GM18858 (cell line): ENCODE data around the gene ADAR.

Experiments
- ATAC-seq: cut with Tn5 transposase; IDR thresholded peaks from one replicate; pipeline ENCODE4 v1.9.1; 2021; ENCODE audit not compliant: unreplicated experiment

ADAR gene

DNA sequence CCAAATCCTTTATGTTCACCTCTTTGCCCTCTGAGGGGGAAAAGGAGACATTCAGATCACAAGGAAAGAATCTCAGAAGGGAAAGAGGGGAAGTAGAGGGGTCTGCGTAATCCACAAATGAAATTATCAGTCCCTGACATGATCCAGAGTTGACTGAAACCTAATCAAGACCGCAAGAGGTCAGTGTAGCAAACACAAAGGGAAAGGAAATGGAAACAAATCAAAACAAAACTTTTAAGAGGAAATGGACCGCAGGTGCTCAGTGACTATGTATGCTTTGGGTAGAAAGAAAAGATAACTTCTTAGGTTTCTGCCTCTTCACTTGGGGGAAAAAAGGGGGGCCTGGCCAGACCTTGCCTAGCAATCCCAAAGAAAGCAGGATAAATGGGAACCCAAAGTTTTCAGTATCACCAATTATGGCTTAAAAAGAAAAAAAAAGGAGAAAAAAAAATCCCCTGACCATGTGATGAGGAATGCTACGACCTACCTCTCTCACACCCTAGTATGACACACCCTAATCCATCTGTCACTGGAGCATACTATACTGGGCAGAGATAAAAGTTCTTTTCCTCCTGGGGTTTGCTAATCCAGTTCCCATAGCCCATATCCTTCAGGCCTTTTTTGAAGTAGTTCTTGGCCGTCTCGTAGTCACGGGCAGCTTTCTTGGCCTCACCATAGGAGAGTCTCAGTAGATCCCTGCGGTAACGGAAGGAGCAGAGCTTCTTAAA lies 23.6 kb downstream of the ADAR start:
- ATAC-seq, result no peak

DNA sequence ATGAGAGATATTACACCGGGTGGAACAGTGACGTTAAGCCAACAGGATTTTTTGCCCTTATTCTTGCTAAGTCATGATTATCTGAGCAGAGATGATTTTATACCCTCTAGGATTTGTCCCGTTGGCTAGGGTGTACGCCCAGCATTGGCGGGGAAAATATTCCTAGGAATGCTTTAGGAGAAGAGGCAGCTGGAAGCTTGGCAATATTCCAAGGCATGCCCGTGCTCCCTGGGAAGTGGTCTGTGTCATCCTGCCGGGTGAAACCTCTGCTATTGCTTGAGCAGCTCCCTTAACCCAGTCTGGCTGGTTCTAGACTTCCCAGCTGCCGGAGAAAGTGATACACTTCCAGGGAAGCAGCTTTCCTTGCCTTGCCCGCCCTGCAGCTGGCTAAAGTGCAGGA lies 24.2 kb downstream of the ADAR start:
- no peak for ATAC-seq

GRCh38 chr1:154582885-154583284 lies 25.1 kb downstream of the ADAR start:
- ATAC-seq, result no peak

- no peak for ATAC-seq
Observed at GRCh38 chr1:154581766-154582165, 26.2 kb downstream of the ADAR start.

DNA sequence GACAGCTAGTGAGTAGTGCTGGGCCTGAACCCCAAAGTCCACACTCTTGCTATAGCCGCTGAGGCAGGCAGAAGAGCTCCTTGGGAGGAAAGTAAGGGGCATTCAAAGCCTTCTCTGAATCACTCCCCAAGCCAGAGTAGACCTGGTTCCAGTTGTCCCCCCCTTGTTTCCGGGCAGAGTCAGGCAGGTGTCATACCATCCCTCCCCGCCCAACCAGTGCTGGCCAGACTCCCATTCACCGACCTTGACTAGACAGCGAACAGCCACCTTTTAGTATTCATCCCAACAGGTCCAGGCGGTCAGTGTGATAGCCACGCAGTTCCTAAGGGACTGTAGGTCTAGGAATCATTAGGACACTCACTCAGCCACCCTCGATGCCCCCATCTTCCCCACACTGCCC lies 28.6 kb downstream of the ADAR start:
- ATAC-seq, result no peak

GRCh38 chr1:154578058-154578418 lies 29.9 kb downstream of the ADAR start:
- no peak for ATAC-seq

DNA sequence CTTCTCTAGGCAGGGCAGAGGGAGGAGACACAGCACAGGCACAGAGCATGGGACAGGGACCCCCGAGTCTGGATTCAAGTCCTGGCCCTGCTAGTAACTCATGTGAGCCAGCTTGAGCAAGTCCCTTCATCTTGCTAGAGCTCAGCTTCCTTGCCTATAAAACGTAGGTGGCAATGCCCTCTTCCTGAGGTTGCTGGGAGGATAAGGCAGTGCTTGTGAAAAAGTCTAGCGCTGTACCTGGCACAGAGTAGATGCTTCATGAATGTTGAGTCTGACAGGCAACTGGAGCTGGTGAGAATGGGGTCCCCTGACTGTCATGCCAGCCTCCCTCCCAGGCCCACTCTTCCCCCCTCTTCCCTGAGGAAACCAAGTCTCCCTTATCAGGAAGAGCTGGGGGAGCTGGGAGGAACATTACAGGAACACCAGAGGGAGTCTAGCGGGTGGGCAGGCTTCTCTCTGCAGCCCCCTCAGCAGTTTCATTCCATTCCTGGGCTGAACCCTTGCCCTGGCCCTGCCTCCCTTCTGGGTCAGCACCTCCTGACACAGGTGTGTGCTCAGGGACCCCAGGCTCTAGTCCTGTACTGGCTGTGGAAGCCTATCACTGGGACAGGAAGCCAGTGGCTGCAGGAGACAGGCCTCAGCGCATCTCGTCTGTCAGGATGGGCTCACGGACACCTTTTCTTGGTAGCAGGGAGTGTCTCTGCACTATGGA lies 30.5 kb downstream of the ADAR start:
- ATAC-seq, result no peak

GRCh38 chr1:154575951-154576566 lies 31.9 kb downstream of the ADAR start:
- no peak for ATAC-seq

GRCh38 chr1:154575147-154575927 lies 32.6 kb downstream of the ADAR start:
- ATAC-seq, result no peak

DNA sequence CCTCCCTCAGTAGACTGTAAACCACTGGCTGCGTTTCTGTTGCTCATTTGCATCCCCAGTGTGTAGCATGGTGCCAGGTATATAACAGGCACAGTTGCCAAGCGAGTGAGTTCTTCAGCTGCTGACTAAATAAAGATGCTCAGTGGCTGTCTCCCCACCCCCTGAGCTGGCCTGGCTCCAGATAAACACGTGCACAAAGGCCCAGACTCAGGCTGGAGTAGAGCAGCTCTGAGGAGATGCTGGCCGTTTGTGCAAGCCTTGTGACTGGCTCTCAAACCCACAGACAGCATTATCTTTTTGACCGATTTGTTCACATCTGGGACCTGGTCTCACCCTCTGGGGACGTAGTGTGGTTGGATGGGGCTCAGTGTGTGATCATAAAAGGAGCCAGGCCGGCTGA lies 33.3 kb downstream of the ADAR start:
- ATAC-seq, result no peak

DNA sequence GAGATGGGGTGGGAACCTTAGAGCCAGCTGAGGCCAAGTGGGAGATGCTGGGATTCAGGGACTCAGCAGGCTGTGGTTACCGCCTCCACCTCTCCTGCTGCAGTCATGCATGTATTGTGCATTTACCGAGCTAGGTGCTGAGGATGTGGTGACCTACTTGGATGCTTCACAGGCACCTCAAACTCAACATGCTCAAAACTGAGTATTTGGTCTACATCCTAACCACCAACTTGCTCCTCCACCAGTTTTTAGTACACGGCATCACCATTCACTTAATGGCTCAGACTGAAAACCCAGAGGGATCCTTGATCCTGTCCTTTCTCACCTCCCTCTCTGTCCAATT lies 34.8 kb downstream of the ADAR start:
- no peak for ATAC-seq

- ATAC-seq, result no peak
Observed at GRCh38 chr1:154572468-154573167, 35.4 kb downstream of the ADAR start.

GRCh38 chr1:154571964-154572288 lies 36.1 kb downstream of the ADAR start:
- no peak for ATAC-seq

- ATAC-seq, result no peak
Observed at GRCh38 chr1:154571244-154571963, 36.6 kb downstream of the ADAR start.

- ATAC-seq, result no peak
Observed at GRCh38 chr1:154568157-154568815, 39.7 kb downstream of the ADAR start.

- ATAC-seq, result no peak
Observed at GRCh38 chr1:154567386-154568156, 40.4 kb downstream of the ADAR start, which contains the start of gene CHRNB2. TSS of gene CHRNB2 (plus strand) at chr1:154567778. CDS start at chr1:154568045, 267 bp downstream.

- no peak for ATAC-seq
Observed at GRCh38 chr1:154565876-154566275, 42.1 kb downstream of the ADAR start.

- ATAC-seq, result peak; percentile 30
Observed at GRCh38 chr1:154559466-154560044, 48.4 kb downstream of the ADAR start.
